Bronchial epithelial cell (primary cell): ENCODE results near the gene CHTF8. TPM values are rescaled to one million over a fixed set of nuclear protein-coding genes. Genes with fewer than 3 reads are reported as not detected.

Experiments used
- DNase-seq: peaks from one replicate; pipeline ENCODE4 v3.0.0-alpha.2; 2010; ENCODE audit warnings: low read depth
- FAIRE-seq: peaks from 2 replicates; lab custom pipeline; 2011; peaks lifted over from hg19 to GRCh38; lab: Jason Lieb, UNC
- H3K27me3 ChIP-seq: 2 replicates; pipeline ENCODE4 v1.5.1; 2011; ENCODE audit warnings: low read length; ENCODE audit not compliant: control insufficient read depth, insufficient read depth
- H3K36me3 ChIP-seq: 2 replicates; pipeline ENCODE4 v1.5.1; 2011; ENCODE audit warnings: low read length; ENCODE audit not compliant: control insufficient read depth, insufficient read depth
- H3K4me3 ChIP-seq: 2 replicates; pipeline ENCODE4 v1.5.1; 2011; ENCODE audit warnings: mild to moderate bottlenecking, low read depth, low read length, control low read depth
- CTCF ChIP-seq: IDR thresholded peaks from 2 replicates; pipeline ENCODE4 v1.5.1; 2011; ENCODE audit warnings: mild to moderate bottlenecking, moderate library complexity, low read length, control low read depth, inconsistent platforms; ENCODE audit not compliant: insufficient read depth, severe bottlenecking
- total RNA-seq: library from RNA; depleted of rRNA; stranded (reverse); fragments of >200 nt; gene quantifications from 2 replicates; pipeline ENCODE4 v1.2.1, GENCODE V29; 2014

The CHTF8 gene
- total RNA-seq, 1 donor from 2014 or later, result 34.8 TPM

- no peak for TF ChIP-seq CTCF
- no peak for DNase-seq
- FAIRE-seq, result no peak
These were observed 62.9 kb downstream of the CHTF8 start for GRCh38 chr16:69069504-69069903.

More at GRCh38 chr16:69069504-69069903, 62.9 kb downstream of the CHTF8 start:
- H3K4me3 ChIP-seq, result no peak overlapping the region
- no peaks in the 10 kb centered on the region for H3K27me3 ChIP-seq
- H3K36me3 ChIP-seq, result no peaks in the 10 kb centered on the region

Other genes with a start within 250 kb of the CHTF8 start
- gene HAS3, start 26.9 kb downstream of the CHTF8 start, total RNA-seq, result 4.7 and 8.4 TPM in 2 replicates
- gene UTP4, start 61 bp upstream of the CHTF8 start, total RNA-seq, result 12.8 and 21.9 TPM in 2 replicates
- gene SNTB2, start 54.6 kb upstream of the CHTF8 start, total RNA-seq, result 10.5 and 24.3 TPM in 2 replicates
- 41.9 and 45.6 TPM in 2 replicates for gene VPS4A, start 178.8 kb upstream of the CHTF8 start, total RNA-seq
- gene PDF, start 198.0 kb upstream of the CHTF8 start, total RNA-seq, result 25.6 and 31.3 TPM in 2 replicates
- gene COG8, start 207.0 kb upstream of the CHTF8 start, total RNA-seq, result 18.2 and 18.7 TPM in 2 replicates
- 28.8 and 45.5 TPM in 2 replicates for gene NIP7, start 207.2 kb upstream of the CHTF8 start, total RNA-seq
- 0.13 TPM in 1 of 2 replicates, not detected in the other for gene TMED6, start 219.2 kb upstream of the CHTF8 start, total RNA-seq